Neural cell (in vitro differentiated cells): Measurements from ENCODE around the gene AFAP1.

ENCODE experiments used
- POLR2AphosphoS5 ChIP-seq: IDR thresholded peaks from 2 replicates; pipeline ENCODE4 v1.6.1; 2012
- TF ChIP-seq, protein P1 (sequence below): fragments of 450-650 bp; IDR thresholded peaks from 2 replicates; pipeline ENCODE4 v1.5.1; 2014; ENCODE audit warnings: antibody characterized with exemption, mild to moderate bottlenecking, moderate library complexity; ENCODE audit not compliant: poor library complexity, severe bottlenecking

DNA sequence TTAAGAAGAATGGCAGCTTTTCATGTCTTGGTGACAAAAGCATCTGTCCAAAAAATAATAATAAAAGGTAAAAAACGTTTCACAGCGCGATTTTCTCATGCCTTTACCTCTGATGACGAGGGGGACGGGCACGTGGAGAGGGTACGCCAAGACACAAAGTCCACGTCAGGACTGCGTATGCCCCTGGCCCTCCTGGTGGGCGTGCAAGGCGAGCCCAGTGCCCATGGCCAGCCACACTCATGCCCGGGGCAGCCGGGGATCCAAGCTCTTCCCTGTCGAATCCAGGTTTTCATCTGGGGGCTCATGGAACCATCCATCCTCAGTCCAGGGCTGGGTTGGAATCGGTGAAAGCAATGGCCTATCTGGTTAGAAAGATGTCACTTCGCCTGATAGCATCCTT, 176.6 kb downstream of the AFAP1 start:
- TF ChIP-seq, protein P1, sequence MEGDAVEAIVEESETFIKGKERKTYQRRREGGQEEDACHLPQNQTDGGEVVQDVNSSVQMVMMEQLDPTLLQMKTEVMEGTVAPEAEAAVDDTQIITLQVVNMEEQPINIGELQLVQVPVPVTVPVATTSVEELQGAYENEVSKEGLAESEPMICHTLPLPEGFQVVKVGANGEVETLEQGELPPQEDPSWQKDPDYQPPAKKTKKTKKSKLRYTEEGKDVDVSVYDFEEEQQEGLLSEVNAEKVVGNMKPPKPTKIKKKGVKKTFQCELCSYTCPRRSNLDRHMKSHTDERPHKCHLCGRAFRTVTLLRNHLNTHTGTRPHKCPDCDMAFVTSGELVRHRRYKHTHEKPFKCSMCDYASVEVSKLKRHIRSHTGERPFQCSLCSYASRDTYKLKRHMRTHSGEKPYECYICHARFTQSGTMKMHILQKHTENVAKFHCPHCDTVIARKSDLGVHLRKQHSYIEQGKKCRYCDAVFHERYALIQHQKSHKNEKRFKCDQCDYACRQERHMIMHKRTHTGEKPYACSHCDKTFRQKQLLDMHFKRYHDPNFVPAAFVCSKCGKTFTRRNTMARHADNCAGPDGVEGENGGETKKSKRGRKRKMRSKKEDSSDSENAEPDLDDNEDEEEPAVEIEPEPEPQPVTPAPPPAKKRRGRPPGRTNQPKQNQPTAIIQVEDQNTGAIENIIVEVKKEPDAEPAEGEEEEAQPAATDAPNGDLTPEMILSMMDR, result no peak
- TF ChIP-seq POLR2AphosphoS5, result no peak
